Osteocyte (in vitro differentiated cells): ENCODE results near the gene RALBP1. TPM values are rescaled to one million over a fixed set of nuclear protein-coding genes. Genes with fewer than 3 reads are reported as not detected.

Experiments used
- DNase-seq: peaks from one replicate; pipeline ENCODE4 v3.0.0; 2021; ENCODE audit warnings: mixed read lengths; ENCODE audit not compliant: unreplicated experiment; ENCODE audit errors: extremely low spot score
- H3K27ac Mint-ChIP-seq: one replicate; pipeline ENCODE4 v1.8.0; 2021; ENCODE audit warnings: mild to moderate bottlenecking, mixed read lengths; ENCODE audit not compliant: unreplicated experiment
- H3K27me3 Mint-ChIP-seq: one replicate; pipeline ENCODE4 v1.8.0; 2021; ENCODE audit warnings: mixed read lengths; ENCODE audit not compliant: unreplicated experiment
- H3K36me3 Mint-ChIP-seq: one replicate; pipeline ENCODE4 v1.8.0; 2021; ENCODE audit warnings: mixed read lengths; ENCODE audit not compliant: unreplicated experiment
- H3K4me1 Mint-ChIP-seq: one replicate; pipeline ENCODE4 v1.8.0; 2021; ENCODE audit warnings: mixed read lengths; ENCODE audit not compliant: unreplicated experiment
- H3K4me3 Mint-ChIP-seq: one replicate; pipeline ENCODE4 v1.8.0; 2021; ENCODE audit warnings: mild to moderate bottlenecking, moderate library complexity, mixed read lengths; ENCODE audit not compliant: unreplicated experiment
- H3K9me3 Mint-ChIP-seq: one replicate; pipeline ENCODE4 v1.8.0; 2021; ENCODE audit warnings: mixed read lengths; ENCODE audit not compliant: unreplicated experiment
- total RNA-seq: library from RNA; stranded (reverse); gene quantifications from 2 replicates; pipeline ENCODE4 v1.2.1, GENCODE V29; 2021
- TF ChIP-seq, protein P1 (sequence below): fragments of 200-600 bp; sonication (generic); IDR thresholded peaks from 2 replicates; pipeline ENCODE4 v1.5.0; 2021; ENCODE audit warnings: antibody characterized with exemption, mild to moderate bottlenecking, moderate library complexity

Gene RALBP1
- total RNA-seq, 1 donor from 2014 or later, result 50.9 TPM

DNA sequence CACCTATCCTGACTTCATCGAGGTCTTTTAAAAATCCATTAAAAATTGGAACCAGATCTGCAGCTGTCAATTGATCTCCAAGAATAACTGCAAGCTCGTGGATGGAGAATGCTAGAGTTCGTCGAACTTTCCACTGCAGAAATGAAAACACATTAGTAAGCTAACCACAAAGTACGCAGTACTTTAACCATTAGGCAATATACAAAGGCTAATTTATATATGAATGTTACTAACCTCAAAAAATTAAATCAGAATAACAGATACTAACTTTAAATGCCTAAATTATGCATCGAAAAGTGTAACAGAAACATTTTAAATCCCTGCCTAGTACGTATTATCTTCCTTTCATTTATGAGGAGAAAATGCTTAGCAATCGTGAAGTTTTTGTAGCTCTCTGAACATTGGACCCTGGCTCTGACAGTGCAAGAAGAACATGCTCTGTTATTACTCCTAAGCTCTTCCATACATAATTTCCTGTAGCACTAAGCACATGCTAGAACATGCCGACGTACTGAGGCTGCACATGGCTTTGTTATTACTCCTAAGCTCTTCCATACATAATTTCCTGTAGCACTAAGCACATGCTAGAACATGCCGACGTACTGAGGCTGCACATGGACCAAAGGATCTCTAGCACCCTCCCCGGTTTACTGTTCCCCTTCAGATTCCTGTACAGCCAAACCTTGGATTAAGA lies 82.1 kb downstream of the RALBP1 start:
- no peak overlapping the region for H3K4me3 Mint-ChIP-seq
- H3K4me1 Mint-ChIP-seq, result peaks cover 14% of the 10 kb centered on the region
- peaks cover 7% of the 10 kb centered on the region for H3K9me3 Mint-ChIP-seq
- H3K36me3 Mint-ChIP-seq, result peaks cover 70% of the 10 kb centered on the region
- TF ChIP-seq, protein P1, sequence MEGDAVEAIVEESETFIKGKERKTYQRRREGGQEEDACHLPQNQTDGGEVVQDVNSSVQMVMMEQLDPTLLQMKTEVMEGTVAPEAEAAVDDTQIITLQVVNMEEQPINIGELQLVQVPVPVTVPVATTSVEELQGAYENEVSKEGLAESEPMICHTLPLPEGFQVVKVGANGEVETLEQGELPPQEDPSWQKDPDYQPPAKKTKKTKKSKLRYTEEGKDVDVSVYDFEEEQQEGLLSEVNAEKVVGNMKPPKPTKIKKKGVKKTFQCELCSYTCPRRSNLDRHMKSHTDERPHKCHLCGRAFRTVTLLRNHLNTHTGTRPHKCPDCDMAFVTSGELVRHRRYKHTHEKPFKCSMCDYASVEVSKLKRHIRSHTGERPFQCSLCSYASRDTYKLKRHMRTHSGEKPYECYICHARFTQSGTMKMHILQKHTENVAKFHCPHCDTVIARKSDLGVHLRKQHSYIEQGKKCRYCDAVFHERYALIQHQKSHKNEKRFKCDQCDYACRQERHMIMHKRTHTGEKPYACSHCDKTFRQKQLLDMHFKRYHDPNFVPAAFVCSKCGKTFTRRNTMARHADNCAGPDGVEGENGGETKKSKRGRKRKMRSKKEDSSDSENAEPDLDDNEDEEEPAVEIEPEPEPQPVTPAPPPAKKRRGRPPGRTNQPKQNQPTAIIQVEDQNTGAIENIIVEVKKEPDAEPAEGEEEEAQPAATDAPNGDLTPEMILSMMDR, result no peak
- no peaks in the 10 kb centered on the region for H3K27me3 Mint-ChIP-seq
- H3K27ac Mint-ChIP-seq, result no peak overlapping the region
- DNase-seq, result no peak

DNA sequence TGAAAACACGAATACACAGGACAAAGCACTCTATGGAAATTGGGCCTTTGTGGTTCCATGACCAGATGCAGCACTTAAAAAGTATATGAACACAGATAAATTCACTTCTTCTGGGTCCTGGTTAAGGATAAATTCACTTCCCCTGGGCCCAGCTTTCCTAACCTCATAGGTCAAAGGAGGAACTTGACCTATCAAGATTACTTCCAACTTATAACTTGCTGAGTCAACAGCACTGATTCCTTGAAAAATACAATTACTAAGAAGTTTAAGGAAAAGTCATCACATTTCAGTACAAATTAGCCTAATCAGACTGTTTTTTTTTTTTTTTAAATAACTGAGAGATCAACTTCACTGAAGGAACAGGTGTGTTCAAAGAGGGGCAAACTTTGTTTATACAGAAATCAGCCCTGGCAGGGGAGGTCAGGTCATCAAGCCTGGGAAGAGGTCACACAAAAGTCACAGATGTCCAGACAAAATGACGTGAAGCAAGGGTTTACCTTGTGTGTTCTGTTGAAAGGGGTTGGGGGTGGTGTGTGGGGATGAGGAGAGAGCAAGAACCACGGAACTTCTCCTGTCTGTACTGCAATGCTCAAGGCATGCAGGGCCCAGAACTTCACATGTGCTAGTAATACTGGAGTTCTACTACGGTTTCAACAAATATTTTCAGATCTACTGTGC lies 83.2 kb downstream of the RALBP1 start:
- no peak for DNase-seq
- peak overlapping the region; percentile 44 for H3K27ac Mint-ChIP-seq
- no peaks in the 10 kb centered on the region for H3K27me3 Mint-ChIP-seq
- no peak overlapping the region for H3K4me3 Mint-ChIP-seq
- H3K4me1 Mint-ChIP-seq, result peaks cover 14% of the 10 kb centered on the region
- peaks cover 70% of the 10 kb centered on the region for H3K36me3 Mint-ChIP-seq
- H3K9me3 Mint-ChIP-seq, result no peaks in the 10 kb centered on the region
- TF ChIP-seq, protein P1, result no peak

DNA sequence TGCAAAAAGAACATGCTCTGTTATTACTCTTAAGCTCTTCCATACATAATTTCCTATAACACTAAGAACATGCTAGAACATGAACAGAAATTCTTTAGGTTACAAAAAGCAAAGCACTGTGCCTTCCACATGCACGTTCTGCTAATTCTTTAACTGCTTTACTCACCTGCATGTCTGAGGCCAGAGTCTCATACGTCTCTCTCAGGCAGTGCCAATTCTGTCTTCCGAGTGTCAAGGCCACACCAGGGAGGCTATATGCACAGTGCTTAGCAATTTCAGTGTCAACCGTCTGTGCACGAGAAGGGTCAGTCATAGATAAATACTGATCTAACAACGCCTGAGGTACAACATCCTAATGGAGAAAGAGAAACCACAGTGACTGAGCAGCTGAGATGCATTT lies 83.9 kb downstream of the RALBP1 start:
- H3K27me3 Mint-ChIP-seq, result no peaks in the 10 kb centered on the region
- H3K9me3 Mint-ChIP-seq, result no peaks in the 10 kb centered on the region
- peaks cover 14% of the 10 kb centered on the region for H3K4me1 Mint-ChIP-seq
- H3K36me3 Mint-ChIP-seq, result peaks cover 73% of the 10 kb centered on the region
- no peak for DNase-seq
- H3K4me3 Mint-ChIP-seq, result no peak overlapping the region
- TF ChIP-seq, protein P1, result no peak
- H3K27ac Mint-ChIP-seq, result no peak overlapping the region

- H3K9me3 Mint-ChIP-seq, result no peaks in the 10 kb centered on the region
- DNase-seq, result no peak
- peaks cover 60% of the 10 kb centered on the region for H3K36me3 Mint-ChIP-seq
- peak overlapping the region; percentile 25 for H3K27ac Mint-ChIP-seq
- no peaks in the 10 kb centered on the region for H3K27me3 Mint-ChIP-seq
- H3K4me1 Mint-ChIP-seq, result peaks cover 17% of the 10 kb centered on the region
- TF ChIP-seq, protein P1, result no peak
- no peak overlapping the region for H3K4me3 Mint-ChIP-seq
Measured at GRCh38 chr18:9561759-9562158, 86.4 kb downstream of the RALBP1 start.

DNA sequence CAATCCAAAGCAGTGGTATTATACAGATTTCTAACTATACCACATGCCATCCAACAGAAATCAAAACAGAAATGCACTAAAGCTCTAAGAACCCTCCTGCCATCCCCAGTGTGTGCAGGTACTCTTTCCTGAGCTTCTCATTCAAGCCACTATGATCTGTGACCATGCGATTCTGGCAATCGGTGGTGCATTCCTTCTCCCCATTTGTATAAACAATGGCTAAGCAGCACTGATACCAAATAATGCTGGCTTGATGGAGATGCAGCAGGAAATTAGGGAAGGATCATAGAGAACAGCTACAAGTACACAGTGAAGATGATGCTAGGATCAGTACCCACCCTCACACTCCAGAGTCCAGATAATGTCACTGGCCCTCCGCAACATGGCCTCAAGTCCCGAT lies 87.3 kb downstream of the RALBP1 start:
- TF ChIP-seq, protein P1, result no peak
- Mint-ChIP-seq H3K4me3 (no peak overlapping the region), H3K4me1 (peaks cover 17% of the 10 kb centered on the region), H3K9me3 (no peaks in the 10 kb centered on the region), H3K27me3 (no peaks in the 10 kb centered on the region), H3K36me3 (peaks cover 59% of the 10 kb centered on the region), H3K27ac (no peak overlapping the region)
- no peak for DNase-seq
